ENCODE results near the gene LMO4. TPM values are rescaled to one million over a fixed set of nuclear protein-coding genes. Genes with fewer than 3 reads are reported as not detected.

Gene LMO4
- total and polyA plus RNA-seq, 10 of the 15 experiments (the other 5 are each of a cell fraction or from before 2014, with no cell fraction given) = 3.8 to 76.6 (median 20.7) TPM

DNA sequence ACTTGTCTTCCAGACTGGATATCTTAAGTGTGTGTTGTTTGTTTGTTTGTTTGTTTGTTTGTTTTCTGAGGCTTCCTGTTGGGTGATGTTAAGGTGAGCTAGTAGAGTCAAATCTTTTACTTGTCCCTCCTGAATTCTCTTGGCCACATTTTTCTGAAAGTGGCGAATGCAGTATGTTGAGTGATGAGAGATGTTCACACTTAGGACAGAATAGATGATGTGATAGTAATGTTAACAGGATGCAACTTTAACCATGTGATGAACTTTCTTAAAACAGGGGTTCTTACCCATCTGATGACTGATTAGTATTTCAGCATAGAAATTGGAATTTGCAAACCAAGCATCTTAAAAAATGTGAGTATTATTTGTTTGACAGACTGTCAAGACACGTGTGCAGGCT lies 40.2 kb downstream of the LMO4 start:
- H3K79me2 ChIP-seq (ENCODE audit: control insufficient read depth, insufficient read depth, low read length) = no peaks in the 10 kb centered on the region
- CTCF ChIA-PET = no interaction called here
- H3K9me3 ChIP-seq (replicated peaks; ENCODE audit: control insufficient read depth, insufficient read depth, low read length) = no peaks in the 10 kb centered on the region
- TF ChIP-seq GATAD2B (conservative IDR thresholded peaks at IDR 0.05; ENCODE audit: low read depth) (no peak), MTA2 (IDR thresholded peaks at IDR 0.05; ENCODE audit: low read depth) (no peak), HDAC2 (IDR thresholded peaks at IDR 0.05) (no peak), ZNF24 (IDR thresholded peaks at IDR 0.05) (no peak), WRNIP1 (IDR thresholded peaks at IDR 0.05; ENCODE audit: borderline replicate concordance, low read depth, low read length) (no peak), MYB (IDR thresholded peaks at IDR 0.05; ENCODE audit: borderline replicate concordance, low read depth, low read length) (no peak), FOXM1 (IDR thresholded peaks at IDR 0.05; ENCODE audit: low read depth, low read length) (no peak), SRF (IDR thresholded peaks at IDR 0.05; ENCODE audit: low read depth in 2 of 2, low read length in 2 of 2) (no peak)
- TF ChIP-seq, protein P1, sequence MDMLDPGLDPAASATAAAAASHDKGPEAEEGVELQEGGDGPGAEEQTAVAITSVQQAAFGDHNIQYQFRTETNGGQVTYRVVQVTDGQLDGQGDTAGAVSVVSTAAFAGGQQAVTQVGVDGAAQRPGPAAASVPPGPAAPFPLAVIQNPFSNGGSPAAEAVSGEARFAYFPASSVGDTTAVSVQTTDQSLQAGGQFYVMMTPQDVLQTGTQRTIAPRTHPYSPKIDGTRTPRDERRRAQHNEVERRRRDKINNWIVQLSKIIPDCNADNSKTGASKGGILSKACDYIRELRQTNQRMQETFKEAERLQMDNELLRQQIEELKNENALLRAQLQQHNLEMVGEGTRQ (IDR thresholded peaks at IDR 0.05; ENCODE audit: borderline replicate concordance, low read depth, low read length) = no peak
- TF ChIP-seq, protein P2, sequence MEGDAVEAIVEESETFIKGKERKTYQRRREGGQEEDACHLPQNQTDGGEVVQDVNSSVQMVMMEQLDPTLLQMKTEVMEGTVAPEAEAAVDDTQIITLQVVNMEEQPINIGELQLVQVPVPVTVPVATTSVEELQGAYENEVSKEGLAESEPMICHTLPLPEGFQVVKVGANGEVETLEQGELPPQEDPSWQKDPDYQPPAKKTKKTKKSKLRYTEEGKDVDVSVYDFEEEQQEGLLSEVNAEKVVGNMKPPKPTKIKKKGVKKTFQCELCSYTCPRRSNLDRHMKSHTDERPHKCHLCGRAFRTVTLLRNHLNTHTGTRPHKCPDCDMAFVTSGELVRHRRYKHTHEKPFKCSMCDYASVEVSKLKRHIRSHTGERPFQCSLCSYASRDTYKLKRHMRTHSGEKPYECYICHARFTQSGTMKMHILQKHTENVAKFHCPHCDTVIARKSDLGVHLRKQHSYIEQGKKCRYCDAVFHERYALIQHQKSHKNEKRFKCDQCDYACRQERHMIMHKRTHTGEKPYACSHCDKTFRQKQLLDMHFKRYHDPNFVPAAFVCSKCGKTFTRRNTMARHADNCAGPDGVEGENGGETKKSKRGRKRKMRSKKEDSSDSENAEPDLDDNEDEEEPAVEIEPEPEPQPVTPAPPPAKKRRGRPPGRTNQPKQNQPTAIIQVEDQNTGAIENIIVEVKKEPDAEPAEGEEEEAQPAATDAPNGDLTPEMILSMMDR (IDR thresholded peaks at IDR 0.05 in 2 of 3, conservative IDR thresholded peaks at IDR 0.05 in 1 of 3; ENCODE audit: control insufficient read depth in 2 of 3, extremely low read depth in 1 of 3, insufficient read depth in 1 of 3, low read depth in 3 of 3, low read length in 3 of 3) = no peak
- TF ChIP-seq, protein P3, sequence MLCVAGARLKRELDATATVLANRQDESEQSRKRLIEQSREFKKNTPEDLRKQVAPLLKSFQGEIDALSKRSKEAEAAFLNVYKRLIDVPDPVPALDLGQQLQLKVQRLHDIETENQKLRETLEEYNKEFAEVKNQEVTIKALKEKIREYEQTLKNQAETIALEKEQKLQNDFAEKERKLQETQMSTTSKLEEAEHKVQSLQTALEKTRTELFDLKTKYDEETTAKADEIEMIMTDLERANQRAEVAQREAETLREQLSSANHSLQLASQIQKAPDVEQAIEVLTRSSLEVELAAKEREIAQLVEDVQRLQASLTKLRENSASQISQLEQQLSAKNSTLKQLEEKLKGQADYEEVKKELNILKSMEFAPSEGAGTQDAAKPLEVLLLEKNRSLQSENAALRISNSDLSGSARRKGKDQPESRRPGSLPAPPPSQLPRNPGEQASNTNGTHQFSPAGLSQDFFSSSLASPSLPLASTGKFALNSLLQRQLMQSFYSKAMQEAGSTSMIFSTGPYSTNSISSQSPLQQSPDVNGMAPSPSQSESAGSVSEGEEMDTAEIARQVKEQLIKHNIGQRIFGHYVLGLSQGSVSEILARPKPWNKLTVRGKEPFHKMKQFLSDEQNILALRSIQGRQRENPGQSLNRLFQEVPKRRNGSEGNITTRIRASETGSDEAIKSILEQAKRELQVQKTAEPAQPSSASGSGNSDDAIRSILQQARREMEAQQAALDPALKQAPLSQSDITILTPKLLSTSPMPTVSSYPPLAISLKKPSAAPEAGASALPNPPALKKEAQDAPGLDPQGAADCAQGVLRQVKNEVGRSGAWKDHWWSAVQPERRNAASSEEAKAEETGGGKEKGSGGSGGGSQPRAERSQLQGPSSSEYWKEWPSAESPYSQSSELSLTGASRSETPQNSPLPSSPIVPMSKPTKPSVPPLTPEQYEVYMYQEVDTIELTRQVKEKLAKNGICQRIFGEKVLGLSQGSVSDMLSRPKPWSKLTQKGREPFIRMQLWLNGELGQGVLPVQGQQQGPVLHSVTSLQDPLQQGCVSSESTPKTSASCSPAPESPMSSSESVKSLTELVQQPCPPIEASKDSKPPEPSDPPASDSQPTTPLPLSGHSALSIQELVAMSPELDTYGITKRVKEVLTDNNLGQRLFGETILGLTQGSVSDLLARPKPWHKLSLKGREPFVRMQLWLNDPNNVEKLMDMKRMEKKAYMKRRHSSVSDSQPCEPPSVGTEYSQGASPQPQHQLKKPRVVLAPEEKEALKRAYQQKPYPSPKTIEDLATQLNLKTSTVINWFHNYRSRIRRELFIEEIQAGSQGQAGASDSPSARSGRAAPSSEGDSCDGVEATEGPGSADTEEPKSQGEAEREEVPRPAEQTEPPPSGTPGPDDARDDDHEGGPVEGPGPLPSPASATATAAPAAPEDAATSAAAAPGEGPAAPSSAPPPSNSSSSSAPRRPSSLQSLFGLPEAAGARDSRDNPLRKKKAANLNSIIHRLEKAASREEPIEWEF (IDR thresholded peaks at IDR 0.05; ENCODE audit: insufficient replicate concordance, low read depth, low read length) = no peak
- TF ChIP-seq, protein P4, sequence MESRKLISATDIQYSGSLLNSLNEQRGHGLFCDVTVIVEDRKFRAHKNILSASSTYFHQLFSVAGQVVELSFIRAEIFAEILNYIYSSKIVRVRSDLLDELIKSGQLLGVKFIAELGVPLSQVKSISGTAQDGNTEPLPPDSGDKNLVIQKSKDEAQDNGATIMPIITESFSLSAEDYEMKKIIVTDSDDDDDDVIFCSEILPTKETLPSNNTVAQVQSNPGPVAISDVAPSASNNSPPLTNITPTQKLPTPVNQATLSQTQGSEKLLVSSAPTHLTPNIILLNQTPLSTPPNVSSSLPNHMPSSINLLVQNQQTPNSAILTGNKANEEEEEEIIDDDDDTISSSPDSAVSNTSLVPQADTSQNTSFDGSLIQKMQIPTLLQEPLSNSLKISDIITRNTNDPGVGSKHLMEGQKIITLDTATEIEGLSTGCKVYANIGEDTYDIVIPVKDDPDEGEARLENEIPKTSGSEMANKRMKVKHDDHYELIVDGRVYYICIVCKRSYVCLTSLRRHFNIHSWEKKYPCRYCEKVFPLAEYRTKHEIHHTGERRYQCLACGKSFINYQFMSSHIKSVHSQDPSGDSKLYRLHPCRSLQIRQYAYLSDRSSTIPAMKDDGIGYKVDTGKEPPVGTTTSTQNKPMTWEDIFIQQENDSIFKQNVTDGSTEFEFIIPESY (IDR thresholded peaks at IDR 0.05) = no peak
- TF ChIP-seq, protein P5, sequence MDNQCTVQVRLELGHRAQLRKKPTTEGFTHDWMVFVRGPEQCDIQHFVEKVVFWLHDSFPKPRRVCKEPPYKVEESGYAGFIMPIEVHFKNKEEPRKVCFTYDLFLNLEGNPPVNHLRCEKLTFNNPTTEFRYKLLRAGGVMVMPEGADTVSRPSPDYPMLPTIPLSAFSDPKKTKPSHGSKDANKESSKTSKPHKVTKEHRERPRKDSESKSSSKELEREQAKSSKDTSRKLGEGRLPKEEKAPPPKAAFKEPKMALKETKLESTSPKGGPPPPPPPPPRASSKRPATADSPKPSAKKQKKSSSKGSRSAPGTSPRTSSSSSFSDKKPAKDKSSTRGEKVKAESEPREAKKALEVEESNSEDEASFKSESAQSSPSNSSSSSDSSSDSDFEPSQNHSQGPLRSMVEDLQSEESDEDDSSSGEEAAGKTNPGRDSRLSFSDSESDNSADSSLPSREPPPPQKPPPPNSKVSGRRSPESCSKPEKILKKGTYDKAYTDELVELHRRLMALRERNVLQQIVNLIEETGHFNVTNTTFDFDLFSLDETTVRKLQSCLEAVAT (IDR thresholded peaks at IDR 0.05) = no peak

More for the DNA sequence above, 40.2 kb downstream of the LMO4 start:
- no peaks in the 10 kb centered on the region for H3K4me1 ChIP-seq (ENCODE audit: control insufficient read depth, insufficient read depth, low read length)
- ChIA-PET RAD21 (ENCODE audit: unreplicated experiment) (no interaction called here), POLR2A (no interaction called here), SMC1A (ENCODE audit: uncharacterized antibody, unreplicated experiment) (no interaction called here)
- H3K9ac ChIP-seq (ENCODE audit: control insufficient read depth, insufficient read depth, low read length) = no peak overlapping the region
- DNase-seq (ENCODE audit: low read depth, low spot score) (no peak), ATAC-seq (no peak), FAIRE-seq (no peak)
- no TSS peak for BruUV-seq (replicated peaks)
- in situ Hi-C loops (cut with MboI) (no loop called here), intact Hi-C loops (cut with micrococcal nuclease; ENCODE audit: unreplicated experiment) (no loop called here)
- H3K36me3 ChIP-seq (ENCODE audit: control insufficient read depth in 2 of 2, insufficient read depth in 2 of 2, low read length in 1 of 2) = no peaks in the 10 kb centered on the region
- H2AFZ ChIP-seq (ENCODE audit: control insufficient read depth, low read depth, low read length) = no peak overlapping the region
- 95% methylated on average over 2 of the region's 2 CpGs for WGBS (ENCODE audit: insufficient coverage, insufficient replicate concordance, low lambda C conversion rate, missing lambda C conversion rate)
- no peak overlapping the region for H3K27ac ChIP-seq (ENCODE audit: control insufficient read depth, insufficient read depth)
- no peak overlapping the region for H3K4me2 ChIP-seq (ENCODE audit: control insufficient read depth, insufficient read depth)
- H4K20me1 ChIP-seq (ENCODE audit: control insufficient read depth, insufficient read depth) = no peaks in the 10 kb centered on the region
- H3K4me3 ChIP-seq = no peak overlapping the region
- H3K27me3 ChIP-seq (replicated peaks in 1 of 2; ENCODE audit: control insufficient read depth in 2 of 2, insufficient read depth in 2 of 2, low read length in 1 of 2) = no peaks in the 10 kb centered on the region
